Stimulated activated CD8-positive, alpha-beta memory T cell treated with anti-CD3 and anti-CD28 coated beads, Interleukin-2, amount 100 ng/mL, for 1 hour (primary cell): ENCODE results near the gene SLC2A5.
"Not testable (repeated sequence)": the region's sequence is repeated elsewhere in the genome, so short reads cannot be mapped to it uniquely, and the experiment has no call there.

Source experiments
- DNase-seq, 2 donors: peaks; one replicate each; pipeline ENCODE4 v3.0.0-alpha.2; 2020; ENCODE audit warnings: low read depth in 2 of 2

SLC2A5 gene

GRCh38 chr1:9004700-9005394 is 64.6 kb downstream of the SLC2A5 start:
- DNase-seq: peak; percentile 68

GRCh38 chr1:9004031-9004699 is 65.3 kb downstream of the SLC2A5 start:
- DNase-seq: no peak

GRCh38 chr1:9002215-9002560 is 67.2 kb downstream of the SLC2A5 start:
- not testable (repeated sequence) for DNase-seq

GRCh38 chr1:9001534-9002214 is 67.8 kb downstream of the SLC2A5 start:
- not testable (repeated sequence) for DNase-seq

GRCh38 chr1:8993962-8994675 is 75.3 kb downstream of the SLC2A5 start:
- not testable (repeated sequence) for DNase-seq

- no peak for DNase-seq
These were observed 76.3 kb downstream of the SLC2A5 start for GRCh38 chr1:8992936-8993687.

GRCh38 chr1:8989821-8990220 is 79.6 kb downstream of the SLC2A5 start:
- DNase-seq: no peak

GRCh38 chr1:8989061-8989460 is 80.4 kb downstream of the SLC2A5 start:
- DNase-seq: no peak

GRCh38 chr1:8988618-8988967 is 80.8 kb downstream of the SLC2A5 start:
- DNase-seq: no peak

- DNase-seq: peak; percentile 48
These were observed 81.4 kb downstream of the SLC2A5 start for GRCh38 chr1:8987881-8988617.

GRCh38 chr1:8986814-8987190 is 82.6 kb downstream of the SLC2A5 start:
- DNase-seq: no peak

- DNase-seq: no peak
These were observed 83.3 kb downstream of the SLC2A5 start for GRCh38 chr1:8985915-8986813.
